Suppressor macrophage treated with lipopolysaccharide for 1 hour (primary cell): Measurements from ENCODE around the gene NECTIN2.
"Not testable (repeated sequence)": the region's sequence is repeated elsewhere in the genome, so short reads cannot be mapped to it uniquely, and the experiment has no call there.

Experiments used
- DNase-seq, 3 donors: peaks; one replicate each; pipeline ENCODE4 v3.0.0-alpha.2; 2020 to 2022

NECTIN2 gene

GRCh38 chr19:44817725-44818465, 28.2 kb upstream of the NECTIN2 start:
- DNase-seq = no peak

GRCh38 chr19:44818466-44819031, 27.5 kb upstream of the NECTIN2 start:
- no peak for DNase-seq

- DNase-seq = no peak
Observed at GRCh38 chr19:44819246-44819832, 26.8 kb upstream of the NECTIN2 start.

GRCh38 chr19:44820648-44821609, 25.2 kb upstream of the NECTIN2 start:
- DNase-seq = peak; percentile 38 to 73 (median 56)

GRCh38 chr19:44822177-44822576, 23.9 kb upstream of the NECTIN2 start:
- DNase-seq = no peak

- DNase-seq = no peak
Observed at GRCh38 chr19:44822670-44823372, 23.3 kb upstream of the NECTIN2 start.

- DNase-seq = no peak
Observed at GRCh38 chr19:44823373-44823698, 22.8 kb upstream of the NECTIN2 start.

GRCh38 chr19:44824761-44825160, 21.3 kb upstream of the NECTIN2 start:
- DNase-seq = no peak

GRCh38 chr19:44832875-44833274, 13.2 kb upstream of the NECTIN2 start:
- DNase-seq = not testable (repeated sequence)

GRCh38 chr19:44834399-44834798, 11.7 kb upstream of the NECTIN2 start:
- not testable (repeated sequence) for DNase-seq

GRCh38 chr19:44839276-44839675, 6.8 kb upstream of the NECTIN2 start:
- no peak for DNase-seq

GRCh38 chr19:44840811-44841210, 5.3 kb upstream of the NECTIN2 start:
- DNase-seq = no peak

- DNase-seq = no peak
Observed at GRCh38 chr19:44841231-44841630, 4.9 kb upstream of the NECTIN2 start.

GRCh38 chr19:44845286-44845611, 848 bp upstream of the NECTIN2 start:
- no peak for DNase-seq

GRCh38 chr19:44846455-44847143, 502 bp downstream of the NECTIN2 start:
- DNase-seq = peak in 2 of 3 donors; percentile 24 to 54

- peak; percentile 92 to 95 (median 93) for DNase-seq
Observed at GRCh38 chr19:44847144-44848035, 1.3 kb downstream of the NECTIN2 start.

- peak; percentile 95 to 98 (median 97) for DNase-seq
Observed at GRCh38 chr19:44848036-44848811, 2.1 kb downstream of the NECTIN2 start.

GRCh38 chr19:44848812-44849447, 2.8 kb downstream of the NECTIN2 start:
- DNase-seq = peak in 1 of 3 donors; percentile 46

- DNase-seq = no peak
Observed at GRCh38 chr19:44850641-44851109, 4.6 kb downstream of the NECTIN2 start.
